Esophagus squamous epithelium (tissue), 4 donors: ENCODE measurements around the gene TRAPPC10.

Experiments used
- CTCF ChIP-seq, 6 experiments: fragments of 450-650 bp in 4 of 6; fragments of 200-600 bp in 2 of 6; sonication (generic) in 2 of 6; IDR thresholded peaks; one replicate each; pipeline ENCODE4 v1.5.1; 2016 to 2019; ENCODE audit warnings: antibody characterized with exemption in 6 of 6, mild to moderate bottlenecking in 4 of 6, moderate library complexity in 4 of 6
- POLR2A ChIP-seq, 4 donors: fragments of 450-650 bp; IDR thresholded peaks; one replicate each; pipeline ENCODE4 v1.6.1; 2017; ENCODE audit warnings: antibody characterized with exemption in 4 of 4, mild to moderate bottlenecking in 4 of 4, moderate library complexity in 3 of 4

DNA sequence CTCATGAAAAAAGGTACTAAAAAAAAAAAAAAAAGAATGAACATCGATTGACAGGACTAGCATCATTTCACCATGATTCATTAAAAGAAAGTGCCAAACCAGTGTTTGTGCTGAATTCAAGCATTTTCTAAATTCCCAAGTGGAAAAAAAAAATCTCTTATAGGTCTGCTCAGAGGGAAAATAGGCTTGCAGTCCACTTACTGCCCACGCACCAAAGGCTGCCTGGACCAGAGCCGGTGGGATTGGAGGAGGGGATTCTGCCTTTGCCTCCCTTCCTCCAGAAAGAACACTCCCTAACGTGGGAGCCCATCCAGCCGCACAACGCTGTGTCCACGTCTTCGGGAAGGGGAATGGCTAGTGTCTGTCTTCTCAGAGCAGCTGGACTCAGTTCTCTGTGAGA lies 5.5 kb upstream of the TRAPPC10 start:
- TF ChIP-seq CTCF (IDR thresholded peaks at IDR 0.05) (no peak), POLR2A (IDR thresholded peaks at IDR 0.05) (no peak)
